Cerebellar nuclear complex (tissue), 1 donor: ENCODE data around the gene CNOT1.

Source experiments
- DNase-seq, 2 experiments: peaks; one replicate each; lab custom pipeline; 2025; lab: John Stamatoyannopoulos, UW

CNOT1 gene

GRCh38 chr16:58516768-58517107 lies 112.9 kb downstream of the CNOT1 start:
- DNase-seq, result no peak

- DNase-seq, result no peak
Observed at GRCh38 chr16:58515871-58516767, 113.5 kb downstream of the CNOT1 start.

GRCh38 chr16:58515125-58515870 lies 114.3 kb downstream of the CNOT1 start, which contains the start of gene SETD6:
Gene SETD6 (plus strand): TSS chr16:58515517. CDS start chr16:58515538, 21 bp downstream.
- peak in 1 of 2 experiments; percentile 71 for DNase-seq

- no peak for DNase-seq
Observed at GRCh38 chr16:58513874-58514273, 115.8 kb downstream of the CNOT1 start.

- no peak for DNase-seq
Observed at GRCh38 chr16:58511933-58512815, 117.5 kb downstream of the CNOT1 start.

- no peak for DNase-seq
Observed at GRCh38 chr16:58510776-58511628, 118.6 kb downstream of the CNOT1 start.

- DNase-seq, result no peak
Observed at GRCh38 chr16:58510097-58510775, 119.4 kb downstream of the CNOT1 start.

GRCh38 chr16:58509256-58510096 lies 120.2 kb downstream of the CNOT1 start:
- DNase-seq, result no peak

- no peak for DNase-seq
Observed at GRCh38 chr16:58508671-58509251, 120.9 kb downstream of the CNOT1 start.

GRCh38 chr16:58507963-58508670 lies 121.5 kb downstream of the CNOT1 start:
- DNase-seq, result no peak

- DNase-seq, result no peak
Observed at GRCh38 chr16:58507195-58507962, 122.2 kb downstream of the CNOT1 start.

- no peak for DNase-seq
Observed at GRCh38 chr16:58506241-58507194, 123.1 kb downstream of the CNOT1 start.

- no peak for DNase-seq
Observed at GRCh38 chr16:58503863-58504688, 125.5 kb downstream of the CNOT1 start.

- DNase-seq, result no peak
Observed at GRCh38 chr16:58503166-58503862, 126.3 kb downstream of the CNOT1 start.
